Measurements from ENCODE around the gene MRPS27.

The MRPS27 gene

GRCh38 chr5:72185496-72186329 lies 134.3 kb downstream of the MRPS27 start:
- Histone ChIP-seq H3K79me2 (ENCODE audit: control insufficient read depth, insufficient read depth, low read length) (no peaks in the 10 kb centered on the region), H3K79me1 (ENCODE audit: low read length) (peaks cover 15% of the 10 kb centered on the region), H3K4me3 (ENCODE audit: low read length) (no peak overlapping the region), H3K56ac (ENCODE audit: low read length) (no peak overlapping the region), H4K8ac (ENCODE audit: low read depth, low read length) (no peak overlapping the region), H3K27me3 (ENCODE audit: insufficient read depth, low read length, poor library complexity) (no peaks in the 10 kb centered on the region), H3K4ac (ENCODE audit: low read depth, low read length) (no peak overlapping the region), H2BK120ac (ENCODE audit: low read depth, low read length) (no peak overlapping the region), H3K36me3 (ENCODE audit: control insufficient read depth, insufficient read depth, low read length) (peaks cover 9% of the 10 kb centered on the region), H4K5ac (ENCODE audit: low read length) (no peak overlapping the region), H3K4me2 (ENCODE audit: low read length) (no peak overlapping the region), H2BK5ac (ENCODE audit: low read length) (no peak overlapping the region), H3K23ac (ENCODE audit: low read length) (no peak overlapping the region), H3K18ac (ENCODE audit: low read length) (no peak overlapping the region), H2BK15ac (replicated peaks; ENCODE audit: low read depth) (no peak overlapping the region), H3K27ac (ENCODE audit: low read depth, low read length) (no peak overlapping the region), H2AK5ac (ENCODE audit: low read length) (no peak overlapping the region), H3K4me1 (ENCODE audit: control insufficient read depth, low read depth, low read length) (no peaks in the 10 kb centered on the region), H3K9ac (ENCODE audit: low read length) (no peak overlapping the region)
- no peak for DNase-seq
- no CpG with 5 or more reads among the region's 10 CpGs for WGBS (ENCODE audit: extremely low coverage, insufficient coverage, low lambda C conversion rate)

GRCh38 chr5:72184408-72184807 lies 135.6 kb downstream of the MRPS27 start:
- no peak overlapping the region for H3K4me3 ChIP-seq (ENCODE audit: low read length)
- peaks cover 9% of the 10 kb centered on the region for H3K36me3 ChIP-seq (ENCODE audit: control insufficient read depth, insufficient read depth, low read length)
- no peak overlapping the region for H3K23ac ChIP-seq (ENCODE audit: low read length)
- DNase-seq: no peak
- no peak overlapping the region for H2BK15ac ChIP-seq (replicated peaks; ENCODE audit: low read depth)
- peaks cover 21% of the 10 kb centered on the region for H3K79me1 ChIP-seq (ENCODE audit: low read length)
- no peaks in the 10 kb centered on the region for H3K4me1 ChIP-seq (ENCODE audit: control insufficient read depth, low read depth, low read length)
- no peak overlapping the region for H3K18ac ChIP-seq (ENCODE audit: low read length)
- WGBS (ENCODE audit: extremely low coverage, insufficient coverage, low lambda C conversion rate): no CpG with 5 or more reads among the region's 3 CpGs
- H2AK5ac ChIP-seq (ENCODE audit: low read length): no peak overlapping the region
- no peaks in the 10 kb centered on the region for H3K27me3 ChIP-seq (ENCODE audit: insufficient read depth, low read length, poor library complexity)
- H4K5ac ChIP-seq (ENCODE audit: low read length): no peak overlapping the region
- no peaks in the 10 kb centered on the region for H3K79me2 ChIP-seq (ENCODE audit: control insufficient read depth, insufficient read depth, low read length)
- no peak overlapping the region for H3K56ac ChIP-seq (ENCODE audit: low read length)
- H3K4ac ChIP-seq (ENCODE audit: low read depth, low read length): no peak overlapping the region
- H3K4me2 ChIP-seq (ENCODE audit: low read length): no peak overlapping the region
- H2BK120ac ChIP-seq (ENCODE audit: low read depth, low read length): no peak overlapping the region
- H4K8ac ChIP-seq (ENCODE audit: low read depth, low read length): no peak overlapping the region
- no peak overlapping the region for H3K9ac ChIP-seq (ENCODE audit: low read length)
- no peak overlapping the region for H2BK5ac ChIP-seq (ENCODE audit: low read length)
- H3K27ac ChIP-seq (ENCODE audit: low read depth, low read length): no peak overlapping the region

GRCh38 chr5:72183101-72183520 lies 136.9 kb downstream of the MRPS27 start:
- Histone ChIP-seq H3K36me3 (ENCODE audit: control insufficient read depth, insufficient read depth, low read length) (peaks cover 8% of the 10 kb centered on the region), H4K8ac (ENCODE audit: low read depth, low read length) (no peak overlapping the region), H3K79me2 (ENCODE audit: control insufficient read depth, insufficient read depth, low read length) (no peaks in the 10 kb centered on the region), H3K23ac (ENCODE audit: low read length) (peak overlapping the region; percentile 24), H3K4me2 (ENCODE audit: low read length) (no peak overlapping the region), H2AK5ac (ENCODE audit: low read length) (no peak overlapping the region), H2BK5ac (ENCODE audit: low read length) (no peak overlapping the region), H3K18ac (ENCODE audit: low read length) (no peak overlapping the region), H3K4ac (ENCODE audit: low read depth, low read length) (no peak overlapping the region), H3K79me1 (ENCODE audit: low read length) (peaks cover 21% of the 10 kb centered on the region), H4K5ac (ENCODE audit: low read length) (no peak overlapping the region), H3K27me3 (ENCODE audit: insufficient read depth, low read length, poor library complexity) (no peaks in the 10 kb centered on the region), H3K4me1 (ENCODE audit: control insufficient read depth, low read depth, low read length) (no peaks in the 10 kb centered on the region), H2BK120ac (ENCODE audit: low read depth, low read length) (no peak overlapping the region), H3K27ac (ENCODE audit: low read depth, low read length) (no peak overlapping the region), H3K4me3 (ENCODE audit: low read length) (no peak overlapping the region), H3K56ac (ENCODE audit: low read length) (peak overlapping the region; percentile 7), H3K9ac (ENCODE audit: low read length) (no peak overlapping the region), H2BK15ac (replicated peaks; ENCODE audit: low read depth) (no peak overlapping the region)
- no CpG with 5 or more reads among the region's 7 CpGs for WGBS (ENCODE audit: extremely low coverage, insufficient coverage, low lambda C conversion rate)
- no peak for DNase-seq

GRCh38 chr5:72182686-72183085 lies 137.4 kb downstream of the MRPS27 start:
- H3K27ac ChIP-seq (ENCODE audit: low read depth, low read length): no peak overlapping the region
- H3K4me1 ChIP-seq (ENCODE audit: control insufficient read depth, low read depth, low read length): no peaks in the 10 kb centered on the region

GRCh38 chr5:72180925-72181324 lies 139.1 kb downstream of the MRPS27 start:
- Histone ChIP-seq H3K18ac (ENCODE audit: low read length) (no peak overlapping the region), H2AK5ac (ENCODE audit: low read length) (no peak overlapping the region), H3K9ac (ENCODE audit: low read length) (no peak overlapping the region), H3K27me3 (ENCODE audit: insufficient read depth, low read length, poor library complexity) (no peaks in the 10 kb centered on the region), H3K36me3 (ENCODE audit: control insufficient read depth, insufficient read depth, low read length) (peaks cover 8% of the 10 kb centered on the region), H3K27ac (ENCODE audit: low read depth, low read length) (no peak overlapping the region), H3K79me2 (ENCODE audit: control insufficient read depth, insufficient read depth, low read length) (peaks cover 3% of the 10 kb centered on the region), H3K23ac (ENCODE audit: low read length) (no peak overlapping the region), H2BK5ac (ENCODE audit: low read length) (no peak overlapping the region), H3K4me1 (ENCODE audit: control insufficient read depth, low read depth, low read length) (no peaks in the 10 kb centered on the region), H3K4ac (ENCODE audit: low read depth, low read length) (no peak overlapping the region), H4K8ac (ENCODE audit: low read depth, low read length) (no peak overlapping the region), H3K4me2 (ENCODE audit: low read length) (no peak overlapping the region), H2BK120ac (ENCODE audit: low read depth, low read length) (no peak overlapping the region), H3K56ac (ENCODE audit: low read length) (no peak overlapping the region), H3K4me3 (ENCODE audit: low read length) (no peak overlapping the region), H3K79me1 (ENCODE audit: low read length) (peaks cover 24% of the 10 kb centered on the region), H4K5ac (ENCODE audit: low read length) (no peak overlapping the region), H2BK15ac (replicated peaks; ENCODE audit: low read depth) (no peak overlapping the region)
- DNase-seq: no peak
- no CpG with 5 or more reads among the region's 4 CpGs for WGBS (ENCODE audit: extremely low coverage, insufficient coverage, low lambda C conversion rate)

More at GRCh38 chr5:72182686-72183085, 137.4 kb downstream of the MRPS27 start:
- Histone ChIP-seq H3K18ac (ENCODE audit: low read length) (no peak overlapping the region), H3K23ac (ENCODE audit: low read length) (peak overlapping the region; percentile 24), H3K79me1 (ENCODE audit: low read length) (peaks cover 21% of the 10 kb centered on the region), H2BK15ac (replicated peaks; ENCODE audit: low read depth) (no peak overlapping the region), H2BK120ac (ENCODE audit: low read depth, low read length) (no peak overlapping the region), H3K36me3 (ENCODE audit: control insufficient read depth, insufficient read depth, low read length) (peaks cover 8% of the 10 kb centered on the region), H3K4me2 (ENCODE audit: low read length) (no peak overlapping the region), H3K4ac (ENCODE audit: low read depth, low read length) (no peak overlapping the region), H3K27me3 (ENCODE audit: insufficient read depth, low read length, poor library complexity) (no peaks in the 10 kb centered on the region), H3K4me3 (ENCODE audit: low read length) (no peak overlapping the region), H4K5ac (ENCODE audit: low read length) (no peak overlapping the region), H3K79me2 (ENCODE audit: control insufficient read depth, insufficient read depth, low read length) (no peaks in the 10 kb centered on the region), H2AK5ac (ENCODE audit: low read length) (no peak overlapping the region), H4K8ac (ENCODE audit: low read depth, low read length) (no peak overlapping the region), H3K56ac (ENCODE audit: low read length) (peak overlapping the region; percentile 25), H3K9ac (ENCODE audit: low read length) (no peak overlapping the region), H2BK5ac (ENCODE audit: low read length) (no peak overlapping the region)
- DNase-seq: no peak
- no CpG with 5 or more reads among the region's 7 CpGs for WGBS (ENCODE audit: extremely low coverage, insufficient coverage, low lambda C conversion rate)
